Right lung (tissue), 5 donors: Measurements from ENCODE around the gene AGFG1. TPM values are rescaled to one million over a fixed set of nuclear protein-coding genes. Genes with fewer than 3 reads are reported as not detected.
"Not testable (repeated sequence)": the region's sequence is repeated elsewhere in the genome, so short reads cannot be mapped to it uniquely, and the experiment has no call there.

Experiments used
- DNase-seq, 2 donors: peaks; one replicate each; pipeline ENCODE4 v3.0.0-alpha.2; 2013
- polyA plus RNA-seq, 5 donors: library from polyadenylated mRNA; unstranded; fragments of 120-200 nt; gene quantifications; one replicate each; pipeline versions ENCODE4 v1.2.1 to v1.2.3, GENCODE V29; 2013; ENCODE audit warnings: inconsistent platforms in 1 of 5, low replicate concordance in 1 of 5; ENCODE audit not compliant: insufficient read length in 5 of 5, insufficient read depth in 1 of 5

AGFG1 gene
- polyA plus RNA-seq, 5 donors: 48.7 to 64.0 (median 62.0) TPM

DNA sequence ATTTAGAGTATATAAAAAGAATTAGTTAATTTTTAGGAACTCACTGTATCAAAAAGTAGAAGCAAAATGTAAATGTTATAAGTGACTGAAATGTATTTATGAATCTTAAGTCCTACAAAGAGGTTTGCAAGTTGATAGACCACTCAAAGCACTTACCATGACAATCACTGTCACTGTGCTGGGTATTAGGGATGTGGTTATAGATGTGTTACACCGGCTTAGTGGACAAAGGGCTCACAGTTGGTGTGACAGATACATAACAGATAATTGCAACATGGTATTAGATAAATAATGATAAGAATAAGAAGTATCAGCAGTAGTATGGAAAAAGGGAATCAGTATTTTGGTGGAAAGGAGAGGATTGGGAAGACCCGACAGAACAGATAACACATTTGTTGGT lies 21.6 kb downstream of the AGFG1 start:
- no peak for DNase-seq

DNA sequence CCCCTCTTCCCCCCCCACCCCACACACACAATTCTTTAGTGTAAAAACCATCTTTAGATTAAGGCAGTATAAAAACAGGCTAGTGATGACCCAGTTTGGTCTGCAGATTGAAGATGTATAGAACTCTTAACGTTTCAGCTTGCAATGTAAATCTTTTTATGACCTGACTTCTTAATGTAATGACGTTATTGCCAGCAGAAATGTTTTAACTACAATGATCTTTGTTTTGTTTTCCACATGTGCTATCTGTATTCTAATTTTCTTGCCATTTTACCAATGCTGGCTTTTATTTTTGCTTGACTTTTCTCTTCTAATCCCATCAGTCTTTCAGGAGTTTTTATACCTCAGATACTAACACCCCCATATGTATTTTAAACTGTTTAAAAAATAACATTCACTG lies 25.2 kb downstream of the AGFG1 start:
- no peak for DNase-seq

DNA sequence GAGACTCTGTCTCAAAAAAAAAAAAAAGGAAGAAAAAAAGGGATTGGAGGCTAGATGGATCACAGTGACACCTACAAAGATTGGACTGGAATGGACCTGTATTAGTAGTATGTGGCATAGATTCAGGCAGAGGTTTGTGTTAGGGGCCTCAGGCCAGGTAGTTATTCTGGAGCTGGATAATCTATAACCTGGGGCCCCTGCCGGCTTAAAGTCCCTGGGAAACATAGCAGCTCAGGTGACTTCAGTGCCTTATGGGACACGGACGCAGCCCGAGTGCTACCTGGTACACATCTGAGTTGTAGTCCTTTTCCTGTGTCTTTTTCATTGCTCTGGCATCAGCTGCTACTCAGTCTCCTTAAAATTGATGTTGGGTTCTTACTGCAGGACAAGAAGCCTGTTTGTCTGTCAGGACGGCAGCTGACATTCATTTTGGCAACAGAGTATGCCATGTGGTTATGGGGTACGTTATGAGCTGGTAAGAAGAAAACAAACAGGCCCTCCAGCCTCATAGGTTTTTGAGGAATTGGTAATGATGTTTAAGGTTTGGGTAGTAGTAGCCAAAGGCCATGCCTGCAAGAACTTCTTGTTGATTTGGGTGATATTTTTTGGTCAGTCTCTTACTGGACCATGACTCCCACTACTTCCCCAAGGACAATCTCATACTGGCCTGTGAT lies 27.8 kb downstream of the AGFG1 start:
- DNase-seq: no peak

DNA sequence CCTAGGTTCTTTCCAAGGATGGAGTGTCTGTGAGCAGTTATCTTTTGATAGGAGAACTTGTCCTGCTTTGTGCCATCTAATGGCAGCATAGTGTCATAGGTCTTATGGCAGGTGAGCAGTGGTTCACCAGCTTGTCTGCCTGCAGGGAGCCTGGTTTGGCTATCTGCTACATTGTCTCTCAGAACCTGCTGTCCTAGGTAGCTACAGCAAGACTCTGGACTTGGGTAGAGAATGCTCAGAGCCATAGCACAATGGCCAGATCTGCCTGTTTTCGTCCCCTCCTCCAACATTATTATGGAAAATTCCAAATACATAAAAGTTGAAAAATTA lies 28.3 kb downstream of the AGFG1 start:
- DNase-seq: no peak

DNA sequence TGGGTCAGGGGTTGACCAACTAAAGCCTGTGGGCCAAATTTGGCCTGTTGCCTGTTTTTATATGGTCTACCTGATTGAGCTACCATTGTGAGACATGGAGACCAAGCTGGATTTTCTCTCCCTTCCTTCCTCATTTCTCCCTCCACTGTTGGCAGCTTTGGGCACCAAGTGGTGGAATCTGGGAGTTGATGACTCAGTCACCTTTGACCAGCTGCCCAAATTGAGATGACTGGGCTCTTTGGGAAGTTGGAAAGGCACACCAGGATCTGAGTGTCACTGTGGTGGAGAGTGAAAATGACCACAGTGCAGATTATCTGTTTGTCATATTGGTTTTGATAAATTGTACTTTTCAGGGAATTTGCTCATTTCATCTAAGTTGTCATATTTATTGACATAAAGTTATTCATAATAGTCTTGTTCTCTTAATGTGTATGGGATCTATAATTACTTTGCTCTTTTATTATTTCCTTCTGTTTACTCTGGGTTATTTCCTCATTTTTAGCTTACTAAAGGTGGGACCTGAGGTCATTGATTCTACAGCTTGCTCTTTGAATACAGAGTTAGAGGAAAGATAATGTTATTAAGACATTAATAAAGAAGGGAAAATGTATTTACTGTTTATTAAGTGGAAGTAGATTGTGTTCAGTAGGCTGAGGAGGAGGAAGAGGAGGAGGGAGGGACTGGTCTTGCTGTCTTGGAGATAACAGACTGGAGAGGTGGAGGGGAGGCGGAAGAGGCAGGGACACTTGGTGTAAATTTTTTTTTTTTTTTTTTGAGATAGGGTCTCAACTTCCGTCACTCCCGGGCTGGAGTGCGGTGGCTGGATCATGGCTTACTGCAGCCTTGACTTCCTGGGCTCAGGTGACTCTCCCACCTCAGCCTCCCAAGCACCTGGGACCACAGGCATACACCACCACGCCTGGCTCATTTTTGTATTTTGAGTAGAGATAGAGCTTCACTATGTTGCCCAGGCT lies 31.8 kb downstream of the AGFG1 start:
- no peak for DNase-seq

DNA sequence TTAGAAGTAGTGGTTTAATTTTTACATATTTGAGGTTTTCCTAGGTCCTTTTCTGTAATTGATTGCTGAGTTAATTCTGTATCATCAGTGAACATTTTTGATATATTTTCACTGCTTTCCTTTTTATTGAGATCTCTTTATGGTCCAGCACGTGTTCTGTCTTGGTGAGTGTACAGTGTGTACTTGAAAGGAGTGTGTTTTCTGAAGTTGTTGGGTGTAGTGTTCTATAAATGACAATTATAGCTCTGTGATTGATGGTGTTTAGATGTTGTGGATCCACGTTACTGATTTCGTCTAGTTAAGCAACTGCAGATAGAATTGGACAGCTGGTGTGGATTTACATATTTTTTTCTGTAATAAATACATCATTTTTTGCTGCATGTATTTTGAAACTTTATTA lies 32.7 kb downstream of the AGFG1 start:
- DNase-seq: no peak

DNA sequence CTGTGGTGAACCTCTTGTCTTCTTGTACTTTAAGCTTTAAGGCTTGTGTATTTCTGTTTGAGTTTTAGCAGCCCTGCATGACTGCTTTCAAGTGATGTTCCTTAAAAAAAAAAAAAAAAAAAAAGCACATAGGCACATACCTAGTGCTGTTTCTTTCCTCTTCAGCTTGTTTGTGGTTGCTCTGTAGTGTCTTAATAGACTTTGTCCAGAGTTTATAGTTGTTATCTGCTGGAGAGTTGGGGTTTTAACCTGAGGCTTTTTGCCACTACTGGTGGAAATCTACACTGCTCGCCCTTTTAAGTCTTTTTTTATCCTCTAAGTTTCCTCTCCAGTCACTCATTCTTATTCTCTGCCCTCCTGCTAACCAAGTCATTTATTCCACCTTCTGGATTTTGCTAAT lies 34.5 kb downstream of the AGFG1 start:
- no peak for DNase-seq

DNA sequence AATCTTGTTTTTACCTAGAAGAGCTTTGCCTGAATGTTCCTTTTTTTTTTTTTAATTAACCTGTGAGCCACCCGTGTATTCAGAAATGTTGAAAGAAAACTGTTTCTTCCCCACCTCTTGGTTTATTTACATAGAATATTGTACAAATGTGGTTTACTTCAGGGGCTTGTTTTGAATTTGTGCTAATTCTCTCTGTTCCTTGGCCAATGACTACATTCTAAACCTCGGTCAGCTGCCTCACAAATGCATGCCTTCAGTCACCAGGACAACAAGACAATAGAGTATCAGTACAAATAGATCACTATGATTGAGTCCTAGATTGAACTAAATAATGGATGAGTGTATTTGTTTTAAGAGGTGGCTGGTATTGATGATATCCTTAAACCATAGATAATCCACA lies 36.0 kb downstream of the AGFG1 start:
- DNase-seq: no peak

DNA sequence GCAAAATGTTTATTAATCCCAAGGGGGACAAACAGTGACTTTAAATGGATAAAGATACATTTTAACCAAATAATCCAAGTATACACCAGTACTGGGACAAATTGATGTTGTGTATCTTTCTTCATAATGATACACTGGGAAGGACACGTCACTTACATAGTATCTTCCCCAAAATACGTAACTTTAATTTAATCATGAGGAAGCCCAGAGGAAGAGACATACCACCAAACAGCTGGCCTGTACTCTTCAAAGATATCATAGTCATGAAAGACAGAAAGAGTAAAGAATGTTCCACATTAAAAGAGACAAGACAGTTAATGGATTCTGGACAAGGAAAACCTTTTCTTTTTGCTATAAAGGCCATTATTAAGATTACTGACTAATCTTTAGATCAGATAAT lies 37.1 kb downstream of the AGFG1 start:
- no peak for DNase-seq

DNA sequence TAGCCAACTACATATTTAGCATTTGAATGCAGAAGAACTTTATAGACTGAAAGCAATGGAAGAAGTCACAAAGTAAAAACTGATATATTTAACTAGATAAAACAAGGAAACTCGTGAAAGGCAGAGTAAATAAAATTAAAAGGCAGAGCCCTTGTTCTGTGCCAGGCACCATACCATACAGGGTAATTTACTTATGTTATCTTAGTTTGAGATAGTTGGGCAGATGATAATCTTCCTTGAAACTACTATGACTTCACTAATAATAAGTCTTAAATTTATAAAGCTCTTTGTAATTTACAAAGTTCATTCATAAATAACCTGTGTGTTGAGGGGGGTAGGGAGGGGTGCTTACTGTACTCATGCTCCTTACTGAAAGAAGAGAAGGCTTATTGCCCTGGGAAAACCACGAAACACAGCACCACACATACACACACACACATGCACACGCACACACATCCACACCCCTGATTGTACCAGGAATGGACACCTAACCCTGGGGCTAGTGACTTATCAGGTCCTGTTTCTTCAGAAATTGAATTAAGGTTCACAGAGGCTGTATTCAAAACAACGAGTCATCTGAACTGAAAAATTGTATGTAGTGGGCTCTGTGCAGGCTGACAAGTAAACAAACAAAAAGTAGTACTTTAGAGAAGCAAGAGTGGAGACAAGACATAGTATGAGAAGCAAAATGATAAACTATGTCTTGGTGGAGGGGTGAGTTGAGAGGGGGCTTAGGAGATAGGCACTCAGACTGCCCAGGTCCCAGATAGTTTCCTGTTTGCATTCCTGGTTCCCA lies 38.1 kb downstream of the AGFG1 start:
- DNase-seq: no peak

DNA sequence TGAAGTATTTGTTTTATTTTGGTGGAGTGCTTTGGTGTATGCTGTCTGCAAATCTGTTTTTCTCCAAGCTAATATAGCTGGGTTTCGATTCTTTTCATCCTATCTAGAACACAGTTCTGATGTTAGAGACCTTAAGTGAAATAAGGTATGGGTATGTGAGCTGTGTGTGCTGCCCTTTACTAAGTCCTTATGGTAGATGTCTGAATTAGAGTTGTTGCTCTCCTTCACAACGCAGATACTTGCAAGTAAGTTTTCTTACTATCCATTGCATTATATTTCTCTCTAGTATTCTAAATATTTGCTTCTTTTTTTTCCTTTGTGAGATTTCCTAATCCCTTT lies 38.6 kb downstream of the AGFG1 start:
- DNase-seq: no peak

DNA sequence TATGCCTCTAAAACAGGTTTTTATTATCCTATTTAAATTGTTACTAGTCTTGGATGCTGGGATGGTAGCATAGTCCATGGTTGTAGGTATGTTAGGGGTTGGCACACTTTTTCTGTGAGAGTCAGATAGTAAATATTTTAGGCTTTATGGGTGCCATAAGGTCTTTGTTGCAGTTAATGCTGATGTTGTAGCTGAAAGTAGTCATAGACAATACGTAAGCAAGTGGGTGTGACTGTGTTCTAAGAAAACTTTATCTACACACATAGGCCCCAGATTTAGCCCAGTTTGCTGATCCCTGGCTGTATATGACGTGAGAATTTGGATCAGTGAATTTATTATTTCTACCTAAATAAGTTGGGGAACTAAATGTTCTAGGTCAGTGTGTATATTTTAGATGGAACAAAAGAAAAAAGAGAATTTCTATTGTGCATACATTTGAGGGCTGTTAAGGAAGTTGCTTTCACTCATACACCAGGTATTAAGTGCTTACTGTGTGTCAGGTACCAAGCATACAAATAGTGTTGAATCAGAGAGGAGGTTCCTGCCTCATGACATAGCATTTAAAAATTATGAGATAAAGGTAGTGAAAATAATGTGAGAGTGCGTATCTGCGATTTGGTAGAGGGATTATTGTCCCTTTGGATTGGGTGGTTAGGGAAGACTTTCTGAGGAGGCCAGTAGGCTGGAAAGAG lies 39.4 kb downstream of the AGFG1 start:
- no peak for DNase-seq

DNA sequence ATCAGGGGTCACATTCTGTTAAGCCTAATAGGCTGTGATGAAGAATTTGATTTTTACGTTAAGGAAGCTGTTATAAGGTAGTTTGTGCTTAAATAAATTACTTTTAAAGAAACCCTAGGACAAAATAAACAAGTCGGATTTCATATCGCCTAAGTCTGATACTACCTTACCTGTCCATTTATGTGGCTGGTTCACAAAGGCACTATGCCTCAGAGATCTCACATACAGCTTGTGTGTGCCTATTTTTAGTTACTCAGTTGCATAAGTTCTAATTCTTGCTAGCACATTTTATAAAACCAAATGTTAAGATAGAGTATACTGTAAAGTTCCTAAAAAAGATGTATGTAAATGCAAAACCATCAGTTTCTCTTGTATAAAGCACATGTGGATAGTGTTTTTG lies 40.0 kb downstream of the AGFG1 start:
- DNase-seq: no peak

DNA sequence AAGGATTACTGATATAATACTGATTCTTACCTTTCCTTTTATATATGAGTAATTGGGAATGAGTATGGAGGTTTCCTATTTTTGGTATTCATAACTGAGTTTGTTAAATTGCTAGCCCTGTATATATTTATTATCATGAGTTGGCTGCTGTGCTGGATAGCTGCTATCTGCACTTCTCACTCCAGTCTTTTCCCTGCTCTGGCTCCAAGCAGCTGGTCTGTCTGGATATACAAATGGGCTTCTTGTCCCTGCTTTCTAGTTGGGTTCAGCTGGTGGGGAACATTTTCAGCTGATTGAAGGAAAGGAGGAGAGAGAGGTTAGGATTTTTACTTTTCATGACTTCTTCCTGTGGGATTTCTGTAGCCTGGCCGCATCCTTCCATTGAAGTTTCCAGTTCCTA lies 41.2 kb downstream of the AGFG1 start:
- DNase-seq: no peak

DNA sequence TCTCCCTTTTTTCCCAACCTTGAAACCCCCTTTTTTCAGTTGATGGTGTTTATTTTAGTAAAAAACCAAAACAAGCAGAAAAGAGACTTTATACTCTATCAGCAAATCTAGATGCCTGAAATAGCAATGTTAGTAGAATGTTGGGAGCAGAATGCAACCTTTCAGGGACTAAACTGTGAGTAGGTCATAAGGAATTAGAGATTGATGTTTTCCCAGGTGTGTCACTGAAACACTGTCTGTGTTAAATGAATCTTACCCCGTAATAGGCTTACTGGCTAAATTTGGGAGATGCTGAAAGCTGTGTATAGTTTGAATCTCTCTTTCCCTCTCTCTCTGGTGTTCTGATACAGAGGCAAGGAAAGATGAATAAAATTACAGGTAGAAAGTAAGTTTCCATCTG lies 43.8 kb downstream of the AGFG1 start:
- DNase-seq: no peak

DNA sequence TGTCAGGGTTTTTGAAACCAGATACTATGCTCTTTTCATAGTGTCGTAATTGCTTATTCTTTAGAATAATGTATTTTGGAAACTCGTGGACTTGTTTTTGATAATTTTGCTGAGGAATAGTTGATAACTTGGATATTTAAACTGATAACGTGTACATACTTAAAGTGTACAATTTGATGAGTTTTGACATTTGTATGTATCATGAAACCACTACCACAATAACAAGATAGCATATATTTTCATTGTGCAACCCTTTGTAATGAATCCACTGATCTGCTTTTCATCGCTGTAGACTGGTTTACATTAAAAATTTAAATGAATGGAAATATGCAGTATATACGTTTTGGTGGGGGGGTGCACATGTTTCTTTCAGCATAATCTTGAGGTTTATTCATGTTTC lies 45.8 kb downstream of the AGFG1 start:
- DNase-seq: no peak

DNA sequence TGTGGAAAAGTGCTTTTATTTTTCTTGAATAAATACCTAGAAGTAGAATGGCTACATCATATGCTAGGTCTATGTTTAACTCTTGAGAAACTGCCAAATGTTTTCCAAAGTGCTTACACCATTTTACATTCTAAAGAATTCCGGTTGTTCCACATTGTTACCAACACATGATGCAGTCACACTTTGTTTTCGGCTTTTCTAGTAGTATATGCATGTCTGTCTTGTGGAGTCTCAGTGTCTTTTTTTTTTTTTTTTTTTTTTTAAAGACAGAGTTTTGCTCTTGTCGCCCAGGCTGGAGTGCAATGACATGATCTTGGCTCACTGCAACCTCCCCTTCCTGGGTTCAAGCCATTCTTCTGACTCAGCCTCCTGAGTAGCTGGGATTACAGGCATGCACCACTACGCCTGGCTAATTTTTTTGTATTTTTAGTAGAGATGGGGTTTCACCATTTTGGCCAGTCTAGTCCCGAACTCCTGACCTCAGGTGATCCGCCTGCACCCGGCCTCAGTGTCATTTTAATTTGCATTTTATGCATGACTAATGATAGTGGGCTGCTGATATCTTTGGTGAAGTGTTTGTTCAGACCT lies 46.4 kb downstream of the AGFG1 start:
- peak; percentile 38 to 48 for DNase-seq

DNA sequence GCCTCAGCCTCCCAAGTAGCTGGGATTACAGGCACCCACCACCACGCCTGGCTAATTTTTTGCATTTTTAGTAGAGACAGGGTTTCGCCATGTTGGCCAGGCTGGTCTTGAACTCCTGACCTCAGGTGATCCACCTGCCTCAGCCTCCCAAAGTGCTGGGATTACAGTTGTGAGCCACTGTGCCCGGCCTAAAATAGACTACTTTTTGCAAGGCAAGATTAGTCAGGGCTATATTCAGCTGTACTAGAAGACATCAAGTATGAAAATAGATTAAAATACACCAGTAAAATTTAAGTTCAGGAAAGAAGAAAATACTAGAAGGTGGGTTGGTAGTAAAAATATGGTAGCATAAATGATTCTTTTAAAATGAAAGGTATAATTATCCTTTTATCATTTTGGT lies 49.2 kb downstream of the AGFG1 start:
- not testable (repeated sequence) for DNase-seq

DNA sequence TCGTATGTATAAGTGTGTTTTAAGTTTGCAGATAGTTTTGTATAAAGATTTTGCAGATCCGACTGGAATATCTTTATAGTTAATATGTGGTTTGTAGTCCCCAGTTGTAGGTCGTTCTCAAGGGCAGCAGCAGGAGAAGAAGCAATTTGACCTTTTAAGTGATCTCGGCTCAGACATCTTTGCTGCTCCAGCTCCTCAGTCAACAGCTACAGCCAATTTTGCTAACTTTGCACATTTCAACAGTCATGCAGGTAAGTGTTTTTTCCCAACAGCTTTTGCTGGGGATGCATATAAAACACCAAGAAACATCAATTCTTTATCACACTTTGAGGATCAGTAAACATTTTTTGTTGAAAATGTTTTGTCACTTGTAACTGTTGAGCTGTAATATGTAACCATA lies 52.7 kb downstream of the AGFG1 start:
- DNase-seq: no peak

DNA sequence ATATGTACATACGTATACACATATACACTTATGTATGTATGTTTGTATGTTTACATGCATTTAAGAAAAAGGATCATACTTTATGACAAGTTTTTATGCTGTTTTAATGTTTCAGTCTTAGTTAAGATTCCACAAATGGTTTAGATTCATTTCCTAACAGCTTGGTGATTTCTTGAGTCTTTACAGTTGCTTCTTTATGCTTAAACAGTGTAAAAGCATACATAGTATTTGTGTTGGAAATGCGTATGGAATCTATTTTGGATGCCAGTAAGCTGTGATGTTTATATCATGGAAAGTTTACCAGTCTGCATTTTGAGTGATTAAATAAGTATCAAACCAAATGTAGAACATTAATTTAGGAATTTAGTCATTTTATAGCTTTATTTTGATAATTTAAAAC lies 55.4 kb downstream of the AGFG1 start:
- no peak for DNase-seq

DNA sequence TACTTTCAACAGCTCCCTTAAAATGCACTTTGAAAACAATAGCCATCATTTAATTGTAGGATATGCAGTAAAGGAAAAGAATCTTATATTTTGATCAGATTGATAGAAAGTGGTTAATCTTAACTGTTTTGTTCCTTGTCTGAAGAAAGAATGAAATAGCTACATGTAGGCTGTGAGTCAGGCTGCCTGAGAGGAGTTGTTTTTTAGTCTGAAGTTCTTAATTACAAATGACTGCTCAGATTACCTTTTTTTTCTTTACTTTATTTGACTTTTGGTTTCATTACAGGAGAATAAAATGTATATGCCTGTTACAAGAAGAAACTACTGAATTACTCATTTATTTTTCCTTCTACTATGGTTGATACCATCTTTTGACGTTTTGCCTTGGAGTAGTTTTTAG lies 56.8 kb downstream of the AGFG1 start:
- DNase-seq: no peak

DNA sequence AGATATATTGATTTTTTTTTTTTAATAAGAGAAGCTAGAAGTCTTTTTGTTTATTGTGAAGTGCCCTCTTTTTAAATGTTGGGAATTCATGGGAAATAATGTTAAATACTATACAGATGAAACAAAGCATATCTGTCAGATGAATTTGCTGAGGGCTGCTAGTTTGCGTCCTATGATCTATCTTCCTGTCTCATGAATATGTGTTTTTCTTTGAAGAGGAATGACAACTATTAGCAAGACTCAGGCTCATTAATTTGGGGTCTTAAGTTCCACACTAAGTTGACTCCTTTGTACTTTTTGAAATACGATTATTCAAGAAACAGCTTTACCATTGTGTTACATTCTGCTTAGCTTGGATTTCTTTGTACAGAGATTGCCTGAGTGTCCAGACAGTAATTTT lies 57.9 kb downstream of the AGFG1 start:
- DNase-seq: no peak
